Trophoblast cell (in vitro differentiated cells and primary cell): ENCODE results near the gene DYNLRB1. TPM values are rescaled to one million over a fixed set of nuclear protein-coding genes. Genes with fewer than 3 reads are reported as not detected.

Experiments used
- DNase-seq, 2 donors: peaks; one replicate each; pipeline ENCODE4 v3.0.0-alpha.2; 2016
- H2AFZ ChIP-seq: 2 replicates; pipeline ENCODE4 v1.6.1; 2013; ENCODE audit warnings: low read length, moderate library complexity, mild to moderate bottlenecking; ENCODE audit not compliant: insufficient read depth, poor library complexity
- H2AK5ac ChIP-seq: 2 replicates; pipeline ENCODE4 v1.6.1; 2013; ENCODE audit warnings: mild to moderate bottlenecking, low read length
- H2BK120ac ChIP-seq: 2 replicates; pipeline ENCODE4 v1.6.1; 2013; ENCODE audit warnings: low read length, mild to moderate bottlenecking, moderate library complexity; ENCODE audit not compliant: insufficient read depth, poor library complexity
- H2BK12ac ChIP-seq: 2 replicates; pipeline ENCODE4 v1.6.1; 2013; ENCODE audit warnings: mild to moderate bottlenecking, low read length, moderate library complexity
- H2BK5ac ChIP-seq: 2 replicates; pipeline ENCODE4 v1.6.1; 2013; ENCODE audit warnings: low read length, low read depth, moderate library complexity, mild to moderate bottlenecking; ENCODE audit not compliant: poor library complexity
- H3K14ac ChIP-seq: 2 replicates; pipeline ENCODE4 v1.6.1; 2013; ENCODE audit warnings: mild to moderate bottlenecking, low read length
- H3K18ac ChIP-seq: 2 replicates; pipeline ENCODE4 v1.6.1; 2013; ENCODE audit warnings: mild to moderate bottlenecking, low read length
- H3K23ac ChIP-seq: 2 replicates; pipeline ENCODE4 v1.6.1; 2013; ENCODE audit warnings: low read length
- H3K27ac ChIP-seq: 2 replicates; pipeline ENCODE4 v1.5.1; 2013; ENCODE audit warnings: low read depth, mild to moderate bottlenecking, inconsistent platforms, low read length, moderate library complexity
- H3K27me3 ChIP-seq: 2 replicates; pipeline ENCODE4 v1.6.1; 2013; ENCODE audit warnings: inconsistent platforms, mild to moderate bottlenecking, low read length, moderate library complexity; ENCODE audit not compliant: insufficient read depth
- H3K36me3 ChIP-seq, 2 experiments: 1 replicate in 1 of 2; 2 replicates in 1 of 2; pipeline ENCODE4 v1.6.1; 2013; ENCODE audit warnings: low read length in 2 of 2, mild to moderate bottlenecking in 2 of 2, moderate library complexity in 1 of 2; ENCODE audit not compliant: insufficient read depth in 2 of 2, control insufficient read depth in 1 of 2
- H3K4ac ChIP-seq: 2 replicates; pipeline ENCODE4 v1.6.1; 2013; ENCODE audit warnings: low read depth, mild to moderate bottlenecking, low read length, moderate library complexity
- H3K4me1 ChIP-seq, 2 experiments: 1 replicate in 1 of 2; 2 replicates in 1 of 2; pipeline ENCODE4 v1.6.1; 2013; ENCODE audit warnings: low read length in 2 of 2, mild to moderate bottlenecking in 2 of 2, moderate library complexity in 1 of 2; ENCODE audit not compliant: insufficient read depth in 2 of 2, control insufficient read depth in 1 of 2
- H3K4me2 ChIP-seq: 2 replicates; pipeline ENCODE4 v1.6.1; 2013; ENCODE audit warnings: inconsistent platforms, mild to moderate bottlenecking, low read length, moderate library complexity
- H3K4me3 ChIP-seq: 2 replicates; pipeline ENCODE4 v1.5.1; 2013; ENCODE audit warnings: mild to moderate bottlenecking, low read depth, low read length, inconsistent platforms
- H3K79me1 ChIP-seq: one replicate; pipeline ENCODE4 v1.6.1; 2013; ENCODE audit warnings: low read length
- H3K79me2 ChIP-seq: 2 replicates; pipeline ENCODE4 v1.6.1; 2013; ENCODE audit warnings: low read length, mild to moderate bottlenecking; ENCODE audit not compliant: control insufficient read depth, insufficient read depth, poor library complexity
- H3K9ac ChIP-seq: 2 replicates; pipeline ENCODE4 v1.6.1; 2013; ENCODE audit warnings: mild to moderate bottlenecking, low read length
- H3K9me3 ChIP-seq: 2 replicates; pipeline ENCODE4 v1.6.1; 2013; ENCODE audit warnings: low read depth, mild to moderate bottlenecking, control low read depth, inconsistent platforms, low read length; ENCODE audit not compliant: insufficient read depth
- H4K12ac ChIP-seq: 2 replicates; pipeline ENCODE4 v1.6.1; 2013; ENCODE audit warnings: low read depth, mild to moderate bottlenecking, low read length, moderate library complexity
- H4K8ac ChIP-seq: 2 replicates; pipeline ENCODE4 v1.6.1; 2013; ENCODE audit warnings: low read depth, mild to moderate bottlenecking, low read length, moderate library complexity
- H4K91ac ChIP-seq: one replicate; pipeline ENCODE4 v1.6.1; 2013; ENCODE audit warnings: low read depth, mild to moderate bottlenecking, low read length, moderate library complexity
- WGBS: extraction: QIAGEN DNeasy Blood & Tissue Kit; methylation state at CpG from one replicate; pipeline ENCODE4 v1.1.7; 2013; ENCODE audit warnings: missing lambda C conversion rate; ENCODE audit not compliant: insufficient read length, insufficient coverage; ENCODE audit errors: extremely low coverage; 5-methylcytosine and 5-hydroxymethylcytosine counted together
- polyA plus RNA-seq: library from polyadenylated mRNA; stranded (reverse); fragments of 200-250 nt; gene quantifications from 2 replicates; pipeline ENCODE4 v1.2.3, GENCODE V29; 2013

Gene DYNLRB1
- polyA plus RNA-seq: 243 and 244 TPM in 2 replicates

- peak; percentile 99 to 100 for DNase-seq
- WGBS: no CpG with 5 or more reads among the region's 59 CpGs
These were observed at the start of gene DYNLRB1 for GRCh38 chr20:34516247-34517113. Gene DYNLRB1, plus strand, starts transcription at chr20:34516422. Its CDS starts 37 bp downstream, at chr20:34516459.

GRCh38 chr20:34468951-34469350 lies 47.3 kb upstream of the DYNLRB1 start:
- H3K9ac ChIP-seq: no peak overlapping the region
- no peak overlapping the region for H2BK120ac ChIP-seq
- H3K18ac ChIP-seq: no peak overlapping the region
- no peak overlapping the region for H2AFZ ChIP-seq
- H3K36me3 ChIP-seq: peaks cover 9 to 14% of the 10 kb centered on the region in 2 experiments
- H3K27ac ChIP-seq: no peak overlapping the region
- H4K8ac ChIP-seq: no peak overlapping the region
- no peak overlapping the region for H2BK12ac ChIP-seq
- H3K4ac ChIP-seq: no peak overlapping the region
- H3K4me3 ChIP-seq: no peak overlapping the region
- no peak overlapping the region for H2BK5ac ChIP-seq
- no peaks in the 10 kb centered on the region for H3K4me1 ChIP-seq
- H3K79me1 ChIP-seq: no peaks in the 10 kb centered on the region
- no CpG with 5 or more reads among the region's 1 CpG for WGBS
- no peak overlapping the region for H3K23ac ChIP-seq
- no peaks in the 10 kb centered on the region for H3K79me2 ChIP-seq
- no peak overlapping the region for H2AK5ac ChIP-seq
- H4K12ac ChIP-seq: no peak overlapping the region
- no peaks in the 10 kb centered on the region for H3K27me3 ChIP-seq
- no peaks in the 10 kb centered on the region for H3K9me3 ChIP-seq
- H4K91ac ChIP-seq: no peak overlapping the region
- H3K4me2 ChIP-seq: no peak overlapping the region
- no peak overlapping the region for H3K14ac ChIP-seq
- DNase-seq: peak in 1 of 2 donors; percentile 21

More at GRCh38 chr20:34516247-34517113, at the start of gene DYNLRB1:
- Histone ChIP-seq H2AK5ac (peak within 1 kb of the TSS; percentile 95), H3K14ac (peak within 1 kb of the TSS; percentile 95), H4K12ac (peak within 1 kb of the TSS; percentile 99), H3K27me3 (no peaks in the 10 kb centered on the region), H3K23ac (no peak within 1 kb of the TSS), H2AFZ (peak within 1 kb of the TSS; percentile 96), H2BK120ac (peak within 1 kb of the TSS; percentile 81), H3K4ac (peak within 1 kb of the TSS; percentile 89), H3K4me2 (peak within 1 kb of the TSS; percentile 82), H2BK5ac (peak within 1 kb of the TSS; percentile 87), H3K18ac (peak within 1 kb of the TSS; percentile 95), H4K91ac (peak within 1 kb of the TSS; percentile 89), H3K36me3 (peaks cover 3 to 14% of the 10 kb centered on the region in 2 experiments), H4K8ac (peak within 1 kb of the TSS; percentile 96), H3K9ac (peak within 1 kb of the TSS; percentile 92), H3K27ac (peak within 1 kb of the TSS; percentile 96), H3K9me3 (no peaks in the 10 kb centered on the region), H3K4me1 (peaks cover 5 to 6% of the 10 kb centered on the region in 2 experiments), H3K79me2 (peaks cover 7% of the 10 kb centered on the region), H3K79me1 (peaks cover 12% of the 10 kb centered on the region), H3K4me3 (peak within 1 kb of the TSS; percentile 80), H2BK12ac (peak within 1 kb of the TSS; percentile 43)

- Histone ChIP-seq H3K9ac (no peak overlapping the region), H3K23ac (no peak overlapping the region), H3K18ac (no peak overlapping the region), H2BK5ac (no peak overlapping the region), H3K4me3 (no peak overlapping the region), H3K4ac (no peak overlapping the region), H3K27me3 (no peaks in the 10 kb centered on the region), H4K91ac (no peak overlapping the region), H3K4me2 (no peak overlapping the region), H2AFZ (no peak overlapping the region), H3K79me2 (no peaks in the 10 kb centered on the region), H2AK5ac (no peak overlapping the region), H3K79me1 (no peaks in the 10 kb centered on the region), H2BK12ac (no peak overlapping the region), H4K8ac (no peak overlapping the region), H2BK120ac (no peak overlapping the region), H3K36me3 (peaks cover 20 to 24% of the 10 kb centered on the region in 2 experiments), H3K9me3 (no peaks in the 10 kb centered on the region), H4K12ac (no peak overlapping the region), H3K4me1 (no peaks in the 10 kb centered on the region), H3K14ac (no peak overlapping the region), H3K27ac (no peak overlapping the region)
- no peak for DNase-seq
- no CpG with 5 or more reads among the region's 6 CpGs for WGBS
These were observed 43.8 kb upstream of the DYNLRB1 start for GRCh38 chr20:34472246-34472925.

- Histone ChIP-seq H3K14ac (no peak overlapping the region), H2AK5ac (no peak overlapping the region), H2BK5ac (no peak overlapping the region), H4K12ac (no peak overlapping the region), H3K36me3 (peaks cover 20 to 24% of the 10 kb centered on the region in 2 experiments), H3K4me3 (no peak overlapping the region), H3K27me3 (no peaks in the 10 kb centered on the region), H3K79me1 (no peaks in the 10 kb centered on the region), H3K4ac (no peak overlapping the region), H3K18ac (no peak overlapping the region), H2AFZ (no peak overlapping the region), H3K9ac (no peak overlapping the region), H3K4me1 (no peaks in the 10 kb centered on the region), H3K9me3 (no peaks in the 10 kb centered on the region), H3K79me2 (no peaks in the 10 kb centered on the region), H4K8ac (no peak overlapping the region), H2BK12ac (no peak overlapping the region), H4K91ac (no peak overlapping the region), H3K4me2 (no peak overlapping the region), H3K27ac (no peak overlapping the region), H2BK120ac (no peak overlapping the region), H3K23ac (no peak overlapping the region)
- DNase-seq: peak in 1 of 2 donors; percentile 34
- WGBS: no CpG with 5 or more reads among the region's 5 CpGs
These were observed 42.8 kb upstream of the DYNLRB1 start for GRCh38 chr20:34473262-34473883.
